GM19023 (cell line): ENCODE data around the gene TMEM182.

ENCODE experiments used
- ATAC-seq: cut with Tn5 transposase; IDR thresholded peaks from one replicate; pipeline ENCODE4 v1.9.1; 2021; ENCODE audit warnings: mild to moderate bottlenecking, moderate library complexity; ENCODE audit not compliant: unreplicated experiment

The TMEM182 gene

DNA sequence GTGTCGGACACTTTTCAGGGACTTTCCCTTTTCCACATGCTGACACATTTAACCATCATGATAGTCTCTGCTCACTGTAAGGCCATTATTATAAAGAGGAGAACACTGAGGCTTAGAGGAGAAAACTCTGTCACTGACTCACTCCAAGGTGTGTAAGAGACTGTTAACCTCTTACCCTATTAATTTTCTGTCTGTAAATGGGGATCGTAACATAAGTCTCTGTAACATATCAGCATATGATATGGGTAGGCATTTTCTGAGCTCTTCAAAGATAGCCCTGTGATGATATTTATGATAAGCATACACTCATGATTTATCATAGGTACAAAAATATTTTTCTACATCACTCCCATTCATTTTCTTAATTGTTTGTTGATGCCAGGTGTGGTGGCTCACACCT lies 36.4 kb downstream of the TMEM182 start:
- no peak for ATAC-seq

DNA sequence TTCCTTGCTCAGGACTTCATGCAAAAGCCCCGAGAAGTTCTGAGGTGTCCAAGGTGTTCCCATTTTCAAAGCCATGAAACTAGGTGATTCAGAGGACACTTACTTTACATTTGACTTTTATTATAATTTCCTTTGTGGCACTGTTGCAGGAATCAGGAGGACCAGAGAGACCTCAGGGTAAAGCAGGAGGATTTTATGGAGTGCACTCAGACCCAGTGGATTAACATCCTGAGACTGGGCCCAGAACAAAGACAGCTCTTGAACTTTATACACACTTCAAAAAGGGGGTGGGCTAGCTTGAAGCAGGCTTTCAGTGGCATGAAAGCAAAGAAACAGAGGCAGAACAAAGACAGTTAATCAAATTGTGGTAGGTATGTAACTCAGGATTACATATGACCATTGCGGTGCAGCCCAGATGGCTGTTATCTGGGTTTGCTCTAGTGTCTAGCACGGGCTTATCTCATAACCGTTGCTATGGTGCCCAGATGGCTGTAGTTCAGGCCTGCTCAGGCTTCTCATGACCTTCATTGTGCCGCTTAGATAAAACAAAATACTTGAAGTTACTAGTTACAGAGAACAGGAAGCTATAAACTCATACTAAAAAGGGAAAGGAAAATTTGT lies 39.4 kb downstream of the TMEM182 start:
- ATAC-seq, result no peak

DNA sequence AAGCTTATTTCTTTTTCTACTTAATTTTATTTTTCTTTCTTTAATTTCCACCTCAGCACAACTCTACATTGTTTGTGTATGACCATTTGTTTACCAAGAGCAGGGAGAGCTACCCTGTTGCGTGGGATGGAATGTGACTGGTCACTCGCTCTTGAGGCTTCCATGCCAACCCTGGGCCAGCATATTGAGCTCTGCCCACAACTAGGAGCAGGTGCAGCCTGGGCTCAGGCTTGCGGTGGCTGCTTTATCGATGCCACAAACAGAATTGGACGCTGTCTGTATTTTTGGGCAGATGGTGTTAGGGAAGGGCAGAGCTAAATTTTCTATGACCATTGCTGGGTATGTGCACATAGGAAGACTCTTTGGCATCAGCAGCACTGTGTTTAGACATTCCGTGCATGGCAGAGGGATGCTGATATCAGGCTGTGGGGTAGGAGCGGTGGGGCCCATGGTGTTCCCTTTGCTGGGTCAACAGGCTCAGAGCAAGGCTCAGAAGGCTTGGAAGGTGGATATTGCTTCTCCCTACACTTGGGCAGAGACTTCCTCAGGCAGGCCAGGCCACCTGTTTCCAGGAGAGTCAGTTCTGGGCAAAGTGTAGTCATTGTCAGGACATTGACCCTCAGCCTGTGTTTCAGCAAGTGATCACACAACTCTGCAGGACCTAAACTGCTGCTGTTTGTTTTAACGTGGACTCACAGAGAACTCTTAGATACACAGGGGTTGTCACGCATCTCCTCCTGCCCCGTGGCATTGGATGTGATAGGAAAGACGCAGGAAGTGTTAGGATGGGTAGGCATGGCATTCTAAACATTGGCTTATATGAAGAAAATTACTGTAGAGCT lies 40.2 kb downstream of the TMEM182 start:
- no peak for ATAC-seq

DNA sequence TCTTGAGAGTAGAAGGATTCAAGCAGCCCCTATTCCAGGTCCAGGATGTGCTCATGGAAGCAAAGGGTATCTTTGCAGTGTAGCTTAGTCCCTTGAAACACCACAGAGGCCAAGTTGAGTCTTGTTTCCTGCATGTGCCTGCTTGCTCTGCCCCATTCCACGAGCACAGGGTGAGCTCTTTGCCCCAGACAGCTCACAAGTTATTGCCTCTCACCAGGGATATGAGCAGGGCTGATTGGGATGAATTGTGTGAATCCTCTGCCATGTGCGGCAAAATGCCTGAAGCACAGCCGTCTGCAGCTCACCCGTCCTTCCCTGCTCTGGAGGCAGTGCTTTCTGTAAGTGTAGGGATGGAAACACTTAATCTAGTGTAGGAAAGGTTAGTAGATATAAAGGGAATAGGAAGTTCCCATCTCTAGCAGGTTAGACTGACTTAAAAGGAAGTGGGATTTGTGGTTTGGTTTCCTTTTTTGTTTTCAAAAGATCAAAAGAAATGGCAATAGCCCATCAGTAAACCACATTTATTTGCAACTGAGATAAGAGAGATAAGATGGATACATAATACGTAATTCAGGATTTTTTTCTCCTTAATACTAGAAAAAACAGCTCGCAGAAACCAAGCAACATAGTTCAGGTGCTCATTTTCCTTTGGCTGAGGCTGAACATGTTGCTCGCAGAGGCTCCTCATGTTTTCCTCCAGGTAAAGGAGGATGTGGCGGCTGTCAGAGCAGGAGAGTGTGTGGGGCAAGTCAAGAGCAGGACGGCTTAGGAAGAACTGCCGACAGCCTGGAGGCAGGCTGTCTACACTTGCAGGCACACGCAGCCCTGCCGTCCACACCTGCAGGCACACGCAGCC lies 41.4 kb downstream of the TMEM182 start:
- no peak for ATAC-seq

DNA sequence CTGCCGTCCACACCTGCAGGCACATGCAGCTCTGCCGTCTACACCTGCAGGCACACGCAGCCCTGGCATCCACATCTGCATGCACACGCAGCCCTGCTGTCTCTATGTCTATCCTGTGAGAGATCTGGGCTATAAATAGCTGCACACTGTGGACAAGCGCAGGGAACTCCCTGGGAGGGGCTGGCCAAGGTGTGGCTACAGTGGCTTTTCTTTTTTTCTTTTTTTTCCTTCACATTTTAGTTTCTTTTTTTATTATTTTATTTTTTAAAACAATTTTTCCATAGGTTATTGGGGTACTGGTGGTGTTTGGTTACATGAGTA lies 42.0 kb downstream of the TMEM182 start:
- ATAC-seq, result no peak

DNA sequence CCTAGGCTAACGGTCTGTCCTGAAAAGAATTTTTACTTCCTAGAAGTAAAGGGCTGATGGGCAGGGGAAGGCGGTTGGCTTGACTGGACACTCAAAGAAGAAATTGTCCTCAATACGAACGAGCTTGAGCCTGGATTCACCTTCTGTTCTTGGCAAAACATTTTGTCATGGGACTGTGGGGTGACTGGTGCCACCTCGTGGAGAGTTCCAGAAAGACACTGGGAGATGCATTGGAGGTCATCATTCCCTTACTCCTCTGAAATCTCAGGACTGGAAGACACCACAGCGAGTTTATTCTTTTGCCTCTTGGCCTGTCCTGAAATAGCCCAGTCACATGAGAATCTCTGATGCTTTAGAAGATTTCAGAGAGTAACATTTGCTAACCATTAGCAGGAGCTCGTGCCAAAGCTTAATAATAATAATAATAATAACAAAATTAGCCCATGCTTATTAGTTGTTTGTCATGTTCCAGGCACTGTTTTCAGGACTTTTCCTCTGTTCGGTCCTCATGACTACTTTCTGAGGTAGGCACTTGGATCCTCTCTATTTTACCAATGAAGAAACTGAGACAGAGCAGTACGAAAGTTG lies 44.5 kb downstream of the TMEM182 start:
- ATAC-seq, result peak; percentile 89

DNA sequence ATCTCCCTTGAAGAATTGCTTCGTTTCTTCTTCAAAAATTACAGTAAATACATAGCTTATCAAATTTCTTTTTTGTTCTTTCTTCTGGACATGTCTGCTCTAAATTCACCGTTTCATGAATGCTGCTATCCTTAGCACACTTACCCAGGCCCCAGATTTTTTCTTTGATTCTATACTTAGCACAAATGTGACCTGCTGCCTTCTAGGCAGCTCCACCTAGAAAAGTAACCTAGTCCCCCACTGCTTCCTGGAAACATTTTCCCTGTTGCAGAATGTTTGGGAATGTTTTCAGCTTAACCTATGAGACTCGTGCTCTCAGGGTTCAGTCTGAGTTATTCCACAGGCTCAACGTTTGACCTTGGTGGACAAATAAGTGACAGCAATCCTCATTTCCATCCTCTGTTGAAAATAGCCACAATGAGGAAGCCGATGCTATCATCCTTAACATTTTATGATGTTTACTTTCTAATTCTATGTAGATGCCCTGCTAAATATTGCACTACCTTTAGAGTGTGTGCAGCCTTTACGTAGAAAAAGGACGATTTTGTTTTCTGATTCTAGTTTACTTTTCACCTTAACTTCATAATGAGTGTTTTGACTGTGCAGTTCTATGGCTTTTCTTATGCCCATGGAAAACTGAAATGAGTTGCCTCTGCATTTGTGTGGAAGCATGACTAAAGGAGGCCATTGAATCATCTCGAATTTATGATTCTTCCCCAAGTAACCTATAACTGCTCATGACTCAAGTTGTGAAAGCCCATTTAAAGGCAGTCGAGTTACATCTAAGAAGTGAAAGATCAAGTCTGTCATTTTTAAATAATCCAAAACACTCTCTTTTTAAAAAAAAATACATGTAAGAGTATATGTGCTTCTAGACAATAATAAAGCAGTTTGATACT lies 47.7 kb downstream of the TMEM182 start:
- no peak for ATAC-seq

DNA sequence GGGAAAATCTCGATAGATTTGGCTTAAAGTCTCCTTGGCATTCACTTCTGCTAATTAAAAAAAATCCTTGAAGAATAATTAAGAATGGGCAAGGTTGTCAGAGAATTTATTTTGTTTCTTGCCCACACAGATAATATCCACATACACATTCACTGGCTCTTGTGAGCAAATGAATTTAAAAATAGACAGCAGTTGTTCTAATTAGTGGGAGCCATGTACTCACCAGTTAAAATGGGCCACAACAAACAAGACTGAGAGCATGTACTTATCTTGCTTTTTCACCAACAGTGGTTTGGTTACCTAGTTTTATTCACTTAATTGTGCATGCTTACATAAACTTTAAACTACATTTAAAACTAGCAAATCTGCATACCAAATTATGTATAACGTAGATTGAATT lies 53.5 kb downstream of the TMEM182 start:
- no peak for ATAC-seq

DNA sequence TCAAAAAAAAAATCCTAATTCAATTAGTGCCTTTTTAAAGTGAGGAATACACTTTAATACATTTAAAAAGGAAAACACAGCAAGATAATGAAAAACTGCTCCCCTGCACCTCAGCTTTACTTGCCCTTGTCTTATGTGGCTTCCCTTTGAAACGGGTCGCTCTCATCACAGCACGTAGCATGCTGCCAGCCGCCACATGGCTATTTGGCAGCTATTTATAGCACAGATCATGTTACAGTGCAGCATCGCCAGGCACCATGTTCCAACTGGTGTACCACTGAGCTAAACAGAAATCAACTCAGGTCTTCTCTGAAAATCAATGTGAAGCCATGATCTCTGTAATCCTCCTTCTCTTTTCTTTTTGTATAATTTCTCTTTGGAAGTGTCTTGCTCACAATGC lies 65.1 kb downstream of the TMEM182 start:
- ATAC-seq, result no peak

DNA sequence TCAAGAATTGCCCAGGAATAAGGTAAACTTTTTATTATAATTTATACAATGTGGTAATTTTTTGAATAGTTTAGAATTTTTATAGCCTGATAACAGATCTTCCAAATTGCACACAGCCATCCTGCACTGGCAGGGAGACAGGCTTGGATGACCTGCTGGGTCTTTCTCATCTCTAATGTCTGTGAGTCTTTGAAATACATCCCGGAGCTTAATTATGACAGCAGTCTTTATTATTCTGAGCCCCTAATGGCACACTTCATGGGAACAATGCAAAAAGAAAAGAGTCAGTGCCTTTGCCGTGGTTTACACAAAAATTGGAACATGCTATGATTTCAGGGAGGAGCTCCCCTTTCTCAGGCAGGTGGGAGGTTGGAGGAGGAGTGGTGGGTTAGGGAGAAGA lies 71.0 kb downstream of the TMEM182 start:
- ATAC-seq, result no peak

DNA sequence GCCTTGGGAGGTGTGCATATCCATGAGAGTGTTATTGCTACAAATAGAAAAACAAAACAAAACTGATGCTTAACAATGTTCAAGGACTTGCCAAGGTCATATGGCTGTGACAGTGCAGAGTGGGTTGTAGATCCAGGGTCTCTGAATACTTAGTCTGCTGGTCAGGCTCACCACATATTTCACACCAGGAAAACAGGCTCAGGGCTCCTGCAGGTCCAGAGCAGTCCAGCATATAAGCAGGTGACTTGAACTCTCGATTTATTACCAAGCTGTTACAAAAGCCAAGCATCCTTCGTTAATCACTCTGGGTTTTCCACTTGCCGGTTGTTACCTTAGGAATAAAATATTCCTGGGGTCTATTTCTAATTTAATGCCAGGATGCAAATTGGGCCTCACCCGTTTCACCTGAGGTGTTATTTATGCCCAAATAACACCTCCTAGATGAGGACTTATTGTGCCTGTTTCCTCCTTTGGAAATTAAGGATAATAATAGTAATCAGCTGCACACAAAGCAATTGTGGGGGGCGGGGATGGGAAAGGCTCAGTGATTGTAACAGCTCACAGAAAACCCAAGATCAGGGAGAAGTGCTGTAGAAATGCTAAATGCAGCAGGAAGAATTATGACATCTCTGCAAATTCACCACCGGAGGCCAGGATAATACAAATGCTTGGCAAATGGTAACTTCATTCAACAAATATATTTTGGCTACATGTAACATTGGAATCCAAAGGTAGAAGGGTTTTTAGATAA lies 72.9 kb downstream of the TMEM182 start:
- ATAC-seq, result no peak

DNA sequence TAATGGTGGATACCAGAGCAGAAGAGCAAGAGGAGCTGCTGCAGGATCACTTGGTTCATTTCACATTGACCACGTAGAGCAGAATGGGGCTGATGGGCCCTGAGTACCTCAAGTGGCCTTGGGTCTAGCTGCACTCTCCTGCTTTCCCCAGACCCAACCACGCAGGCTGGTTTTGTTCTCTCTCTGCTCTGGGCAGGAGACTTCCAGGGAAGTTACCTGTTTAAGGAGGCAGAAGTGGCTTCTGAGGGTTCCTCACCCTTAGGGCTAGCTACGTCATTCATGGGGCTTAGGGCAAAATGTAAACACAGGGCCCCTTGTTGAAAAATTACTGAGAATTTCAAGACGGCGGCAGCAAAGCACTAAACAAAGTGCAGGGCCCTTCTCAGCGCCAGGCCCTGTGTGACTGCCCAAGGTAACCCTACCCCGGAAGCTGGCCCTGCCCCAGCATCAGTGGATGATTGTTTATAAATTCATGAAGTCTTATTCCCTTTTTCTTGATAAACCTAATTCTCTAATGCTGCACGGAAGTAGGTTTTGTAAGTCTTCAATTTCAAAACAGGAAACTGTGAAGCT lies 75.9 kb downstream of the TMEM182 start:
- ATAC-seq, result no peak

DNA sequence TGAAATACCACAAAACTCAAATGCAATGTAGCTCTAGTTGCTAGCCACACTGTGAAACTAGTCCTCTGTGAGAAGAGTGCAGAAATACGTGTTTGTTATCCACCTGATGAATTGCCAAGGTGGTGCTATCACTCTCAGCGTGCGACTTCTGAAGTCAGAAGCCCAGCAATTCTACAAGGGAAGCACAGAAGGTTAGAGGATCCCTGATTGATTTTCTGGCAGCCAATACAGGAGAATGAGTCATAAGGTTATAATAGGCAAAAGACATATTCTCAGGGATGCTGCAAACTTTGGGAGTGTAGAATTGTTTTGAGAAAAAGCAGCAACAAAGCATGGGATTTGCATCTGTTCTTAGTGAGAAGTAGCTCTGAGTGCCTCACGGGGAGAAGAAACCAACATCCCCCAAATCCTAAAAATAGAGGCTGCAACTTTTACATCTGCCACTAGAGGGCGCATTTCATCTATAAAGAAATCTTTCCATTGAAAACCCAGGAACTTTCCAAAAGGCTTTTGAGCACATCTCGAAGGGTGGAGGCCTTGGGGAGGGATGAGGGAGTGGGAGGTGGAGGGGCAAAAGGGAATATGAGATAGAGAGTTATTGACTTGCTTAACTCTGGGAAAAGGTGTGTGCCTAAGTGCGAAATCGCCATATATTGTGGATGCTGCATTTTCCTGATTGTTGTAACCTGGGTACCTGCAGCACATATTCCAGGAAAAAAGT lies 78.0 kb downstream of the TMEM182 start:
- peak; percentile 46 for ATAC-seq

DNA sequence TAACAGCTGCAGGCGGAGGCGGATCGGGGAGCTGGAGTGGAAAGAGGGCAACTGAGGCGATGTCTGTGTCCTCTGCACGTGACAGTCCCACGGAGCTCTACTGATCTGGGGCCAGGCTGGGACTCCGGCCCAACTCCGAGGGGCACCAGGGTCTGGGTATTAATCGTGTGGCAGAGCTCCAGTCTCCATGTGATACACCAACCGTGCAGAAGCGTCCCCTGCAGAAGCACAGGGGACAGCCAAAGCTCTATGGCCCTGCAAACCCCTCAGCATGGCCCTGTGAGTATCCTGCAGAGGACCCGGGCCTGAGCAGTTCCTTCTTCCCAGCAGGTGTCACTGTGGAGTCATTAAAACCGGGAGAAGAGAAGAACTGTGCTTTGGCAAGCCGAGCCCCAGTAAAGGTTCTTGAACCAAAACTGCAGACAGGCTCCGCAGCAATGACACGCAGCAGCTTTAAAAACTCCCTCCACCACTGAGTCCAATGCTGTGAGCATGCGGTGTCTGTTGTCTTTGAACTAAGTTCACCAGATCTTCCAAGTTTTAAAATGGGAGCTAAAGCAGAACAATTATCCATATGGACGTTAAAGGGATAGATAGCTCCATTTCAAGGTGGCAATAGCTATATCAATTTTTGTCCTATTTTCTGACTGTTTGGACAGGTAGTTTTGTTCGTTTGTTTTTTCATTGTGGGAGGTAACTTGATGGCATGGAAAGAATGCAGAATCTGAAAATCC lies 79.4 kb downstream of the TMEM182 start:
- no peak for ATAC-seq

DNA sequence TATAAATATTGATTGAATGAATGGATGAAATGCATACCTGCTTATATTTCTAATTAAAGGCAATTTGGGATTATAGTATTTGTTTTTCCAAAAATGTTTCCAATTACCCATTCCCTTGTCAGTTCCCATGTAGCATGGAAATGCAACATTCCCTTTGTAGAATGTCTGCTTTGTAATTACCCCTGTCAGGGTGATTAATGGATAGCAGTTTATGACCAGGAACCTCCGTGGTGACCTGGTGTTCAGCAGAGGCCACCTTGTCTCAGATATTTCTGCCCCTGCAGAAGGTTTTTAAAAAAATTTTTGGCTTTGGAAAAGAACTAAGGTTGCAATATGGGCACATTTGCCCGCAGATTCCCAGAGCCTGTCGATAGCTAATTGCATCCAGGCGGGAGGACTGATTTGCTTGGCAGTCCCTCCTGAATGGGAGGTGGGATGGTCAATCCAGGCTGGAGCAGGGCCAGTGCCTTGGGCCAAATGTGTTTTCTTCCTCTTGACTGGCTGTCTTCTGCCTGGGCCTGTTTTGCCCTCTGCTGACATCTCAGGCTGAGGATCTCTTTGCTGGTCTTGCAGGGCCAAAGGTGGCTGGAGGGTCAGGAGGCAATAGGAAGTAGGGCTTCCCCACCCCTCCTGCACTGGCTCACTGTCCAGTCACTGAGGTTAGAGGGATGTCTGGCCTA lies 82.1 kb downstream of the TMEM182 start:
- no peak for ATAC-seq

DNA sequence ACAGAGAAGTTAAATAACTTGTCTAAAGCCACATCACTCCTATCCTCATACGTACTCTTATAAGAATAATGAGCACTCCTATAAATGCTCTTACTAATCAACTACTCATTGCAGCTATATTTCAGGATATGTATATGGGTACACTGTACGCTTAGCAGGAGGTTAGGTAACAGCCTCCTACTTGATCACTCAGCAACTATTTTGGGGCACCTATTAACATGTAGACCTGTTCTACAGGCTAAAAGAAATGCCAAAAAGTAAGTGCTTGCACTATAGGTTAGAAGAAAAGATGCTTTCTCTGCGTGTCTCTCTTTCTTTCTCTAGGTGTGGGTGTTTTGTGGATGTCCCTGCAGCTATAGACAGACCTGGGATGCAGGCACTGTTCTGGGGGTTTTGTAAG lies 83.1 kb downstream of the TMEM182 start:
- ATAC-seq, result no peak

DNA sequence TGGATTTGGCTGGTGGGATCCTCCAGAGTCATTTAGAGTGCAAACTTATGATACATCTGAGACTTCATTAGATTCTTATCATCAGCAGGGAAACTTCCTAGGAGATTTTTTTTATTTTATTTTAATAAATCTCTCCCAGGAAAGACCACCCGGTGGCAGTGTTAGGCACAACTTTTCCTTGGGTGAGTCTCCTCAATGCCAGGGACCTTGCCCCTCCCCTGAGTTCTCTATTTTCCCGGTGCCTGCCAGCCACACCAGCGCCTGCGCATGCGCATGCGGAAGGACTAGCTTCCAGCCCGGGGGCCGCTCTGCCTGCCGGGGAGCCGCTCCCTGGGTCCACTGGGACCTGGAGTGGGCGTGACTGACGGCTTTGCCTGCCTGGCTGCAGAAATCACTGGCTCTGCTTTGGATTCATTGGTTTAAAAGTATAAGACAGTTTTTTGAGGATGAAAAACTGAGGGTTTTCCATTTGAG lies 86.6 kb downstream of the TMEM182 start:
- ATAC-seq, result no peak
